ENCODE data around the gene PIWIL4. TPM values are rescaled to one million over a fixed set of nuclear protein-coding genes. Genes with fewer than 3 reads are reported as not detected.

Gene PIWIL4
- polyA plus RNA-seq, 1 of the 3 experiments (the other 2 are of a cell fraction): 1.7 TPM

DNA sequence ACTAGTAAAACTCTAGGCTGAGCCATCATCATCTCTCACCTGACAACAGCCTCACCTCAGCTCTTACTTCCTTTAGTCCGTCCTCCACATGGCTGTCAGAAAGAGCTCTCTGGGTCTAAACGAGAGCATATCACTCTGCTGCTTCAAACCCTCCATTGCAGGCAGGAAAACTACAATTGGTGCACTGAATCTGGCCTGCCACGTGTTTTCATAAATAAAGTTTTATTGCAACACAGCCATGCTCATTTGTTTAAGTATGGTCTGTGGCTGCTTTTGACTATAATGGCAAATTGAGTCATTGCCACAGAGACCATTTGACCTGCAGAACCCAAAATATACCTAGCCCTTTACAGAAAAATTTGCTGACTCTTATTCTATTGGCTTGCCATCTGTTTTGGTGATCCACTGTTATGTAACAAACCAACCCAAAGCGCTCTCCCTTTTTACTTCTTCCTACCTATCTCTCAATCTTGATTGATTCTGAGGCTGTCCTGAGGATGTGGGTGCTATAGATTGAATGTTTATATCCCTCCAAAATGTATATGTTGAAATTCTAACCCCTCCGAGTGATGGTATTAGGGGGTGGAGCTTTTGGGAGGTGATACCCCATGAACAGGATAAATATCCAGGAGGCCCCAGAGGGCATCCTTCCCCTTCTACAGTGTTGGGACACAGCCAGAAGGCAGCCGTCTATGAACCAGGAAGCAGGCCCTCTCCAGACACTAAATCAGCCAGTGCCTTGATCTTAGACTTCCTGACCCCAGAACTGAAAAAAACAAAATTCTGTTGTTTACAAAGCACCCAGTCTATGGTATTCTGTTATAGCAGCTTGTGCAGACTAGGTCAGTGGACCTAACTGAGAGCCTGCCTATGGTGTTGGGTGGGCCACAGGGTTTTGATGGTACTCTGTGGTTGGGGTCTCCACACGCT, 99.9 kb downstream of the PIWIL4 start:
- WGBS (ENCODE audit: low lambda C conversion rate): 70% methylated on average over 7 of the region's 7 CpGs
- no peaks in the 10 kb centered on the region for H3K9me3 ChIP-seq
- H3K9me2 ChIP-seq: no peaks in the 10 kb centered on the region
- no peaks in the 10 kb centered on the region for H3K27me3 ChIP-seq (ENCODE audit: insufficient read depth)
- H3K4me1 ChIP-seq (ENCODE audit: control insufficient read depth in 1 of 2, insufficient read depth in 2 of 2, low read depth in 1 of 2, low read length in 1 of 2): no peaks in the 10 kb centered on the region
- no peaks in the 10 kb centered on the region for H3K79me2 ChIP-seq (ENCODE audit: insufficient read depth)
- TF ChIP-seq, protein P1, sequence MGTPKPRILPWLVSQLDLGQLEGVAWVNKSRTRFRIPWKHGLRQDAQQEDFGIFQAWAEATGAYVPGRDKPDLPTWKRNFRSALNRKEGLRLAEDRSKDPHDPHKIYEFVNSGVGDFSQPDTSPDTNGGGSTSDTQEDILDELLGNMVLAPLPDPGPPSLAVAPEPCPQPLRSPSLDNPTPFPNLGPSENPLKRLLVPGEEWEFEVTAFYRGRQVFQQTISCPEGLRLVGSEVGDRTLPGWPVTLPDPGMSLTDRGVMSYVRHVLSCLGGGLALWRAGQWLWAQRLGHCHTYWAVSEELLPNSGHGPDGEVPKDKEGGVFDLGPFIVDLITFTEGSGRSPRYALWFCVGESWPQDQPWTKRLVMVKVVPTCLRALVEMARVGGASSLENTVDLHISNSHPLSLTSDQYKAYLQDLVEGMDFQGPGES (IDR thresholded peaks at IDR 0.05; ENCODE audit: low read depth, low read length): no peak
- TF ChIP-seq GABPA (IDR thresholded peaks at IDR 0.05; ENCODE audit: low read depth): no peak
- no peak for TF ChIP-seq EP300 (IDR thresholded peaks at IDR 0.05; ENCODE audit: borderline replicate concordance in 1 of 2, low read depth in 1 of 2, low read length in 1 of 2)
- TF ChIP-seq, protein P2, sequence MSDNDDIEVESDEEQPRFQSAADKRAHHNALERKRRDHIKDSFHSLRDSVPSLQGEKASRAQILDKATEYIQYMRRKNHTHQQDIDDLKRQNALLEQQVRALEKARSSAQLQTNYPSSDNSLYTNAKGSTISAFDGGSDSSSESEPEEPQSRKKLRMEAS (IDR thresholded peaks at IDR 0.05; ENCODE audit: low read depth): no peak
- TF ChIP-seq RAD21 (IDR thresholded peaks at IDR 0.05; ENCODE audit: low read length): no peak
- no peak for TF ChIP-seq FOXM1 (IDR thresholded peaks at IDR 0.05; ENCODE audit: low read depth)
- TF ChIP-seq, protein P3, sequence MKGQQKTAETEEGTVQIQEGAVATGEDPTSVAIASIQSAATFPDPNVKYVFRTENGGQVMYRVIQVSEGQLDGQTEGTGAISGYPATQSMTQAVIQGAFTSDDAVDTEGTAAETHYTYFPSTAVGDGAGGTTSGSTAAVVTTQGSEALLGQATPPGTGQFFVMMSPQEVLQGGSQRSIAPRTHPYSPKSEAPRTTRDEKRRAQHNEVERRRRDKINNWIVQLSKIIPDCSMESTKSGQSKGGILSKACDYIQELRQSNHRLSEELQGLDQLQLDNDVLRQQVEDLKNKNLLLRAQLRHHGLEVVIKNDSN (IDR thresholded peaks at IDR 0.05; ENCODE audit: borderline replicate concordance, low read depth): no peak
- no peak for TF ChIP-seq FOSL2 (IDR thresholded peaks at IDR 0.05; ENCODE audit: borderline replicate concordance, low read depth)
- no peak for TF ChIP-seq FOXJ3 (CRISPR knock-in tag; IDR thresholded peaks at IDR 0.05)
- TF ChIP-seq ELF1 (IDR thresholded peaks at IDR 0.05): no peak
- TF ChIP-seq YY1 (IDR thresholded peaks at IDR 0.05; ENCODE audit: low read depth): no peak
- TF ChIP-seq, protein P4, sequence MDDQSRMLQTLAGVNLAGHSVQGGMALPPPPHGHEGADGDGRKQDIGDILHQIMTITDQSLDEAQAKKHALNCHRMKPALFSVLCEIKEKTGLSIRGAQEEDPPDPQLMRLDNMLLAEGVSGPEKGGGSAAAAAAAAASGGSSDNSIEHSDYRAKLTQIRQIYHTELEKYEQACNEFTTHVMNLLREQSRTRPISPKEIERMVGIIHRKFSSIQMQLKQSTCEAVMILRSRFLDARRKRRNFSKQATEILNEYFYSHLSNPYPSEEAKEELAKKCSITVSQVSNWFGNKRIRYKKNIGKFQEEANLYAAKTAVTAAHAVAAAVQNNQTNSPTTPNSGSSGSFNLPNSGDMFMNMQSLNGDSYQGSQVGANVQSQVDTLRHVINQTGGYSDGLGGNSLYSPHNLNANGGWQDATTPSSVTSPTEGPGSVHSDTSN (IDR thresholded peaks at IDR 0.05): no peak
- TF ChIP-seq NFIC (IDR thresholded peaks at IDR 0.05; ENCODE audit: borderline replicate concordance): no peak
- TF ChIP-seq TEAD4 (IDR thresholded peaks at IDR 0.05; ENCODE audit: borderline replicate concordance, insufficient read depth): no peak
- no peak for TF ChIP-seq POLR2AphosphoS5 (IDR thresholded peaks at IDR 0.05; ENCODE audit: low read depth, low read length)
- no peak for TF ChIP-seq JUND (IDR thresholded peaks at IDR 0.05)
- no peaks in the 10 kb centered on the region for H3F3A ChIP-seq (replicated peaks; ENCODE audit: insufficient read depth)
- H3K9ac ChIP-seq: no peak overlapping the region
- H3K36me3 ChIP-seq (replicated peaks in 1 of 2; ENCODE audit: control insufficient read depth in 1 of 2, insufficient read depth in 2 of 2, low read length in 1 of 2): no peaks in the 10 kb centered on the region
- H2AFZ ChIP-seq (ENCODE audit: low read depth): no peak overlapping the region
- no peaks in the 10 kb centered on the region for H4K20me1 ChIP-seq (ENCODE audit: insufficient read depth)
- no peak overlapping the region for H3K27ac ChIP-seq (ENCODE audit: low read depth in 2 of 2, low read length in 1 of 2)
- ChIA-PET POLR2A (no interaction called here), CTCF (interaction anchor here (0.6 to 1.5 kb wide), 2 partner anchors 44 to 1156 kb away, joined by 3 read pairs; no protein-coding TSS in a partner anchor)
- H3K4me3 ChIP-seq (ENCODE audit: low read depth in 2 of 2, low read length in 1 of 2): no peak overlapping the region
- DNase-seq: no peak
- no peak overlapping the region for H3K4me2 ChIP-seq

All from SK-N-SH (cell line).